Skin of body (tissue), 2 donors: ENCODE measurements around the gene PDE4D. TPM values are rescaled to one million over a fixed set of nuclear protein-coding genes. Genes with fewer than 3 reads are reported as not detected.

ENCODE experiments used
- DNase-seq: peaks from one replicate; lab custom pipeline; 2025; lab: John Stamatoyannopoulos, UW
- total RNA-seq: library from RNA; depleted of rRNA; stranded (reverse); fragments of >200 nt; gene quantifications from one replicate; pipeline ENCODE4 v1.2.3, GENCODE V29; 2014

The PDE4D gene
- total RNA-seq, 1 donor from 2014 or later: 39.7 TPM

DNA sequence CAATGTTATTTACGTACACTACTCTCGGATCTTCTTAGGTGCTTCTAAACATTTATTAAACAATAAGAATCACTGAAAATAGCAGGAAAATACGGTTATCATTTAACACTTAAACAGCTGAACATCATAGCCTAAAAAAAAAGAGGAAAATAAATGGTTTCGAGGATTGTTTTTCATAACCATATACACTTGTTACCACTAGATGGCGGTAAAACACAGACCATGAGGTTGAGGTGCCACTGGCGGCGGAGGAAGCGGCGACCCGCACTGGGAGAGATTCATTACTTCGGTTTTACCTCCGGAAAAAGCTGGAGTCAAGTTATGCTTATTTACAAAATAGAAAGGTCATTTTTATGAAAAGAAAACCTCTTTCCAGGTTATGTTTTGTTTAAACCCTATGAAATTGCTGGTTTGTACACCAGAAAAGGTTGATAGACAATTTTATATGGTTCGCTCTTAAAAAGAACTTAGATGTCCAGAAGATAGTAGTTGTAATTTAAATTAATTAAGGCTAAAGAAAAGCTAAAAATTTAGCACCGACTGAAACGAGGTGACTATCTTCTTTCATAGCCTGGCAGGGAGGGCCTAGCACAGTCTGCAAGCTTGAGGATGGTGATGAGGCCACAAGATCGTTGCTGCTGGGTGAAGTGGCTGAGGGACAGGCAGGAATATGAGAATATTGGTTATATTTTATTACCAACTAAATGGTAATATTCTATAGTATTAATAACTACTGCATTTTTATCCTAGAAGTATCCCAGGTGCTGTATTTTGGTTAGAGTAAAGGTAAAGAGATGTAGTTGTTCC, 704.9 kb downstream of the PDE4D start:
- DNase-seq: peak; percentile 54

DNA sequence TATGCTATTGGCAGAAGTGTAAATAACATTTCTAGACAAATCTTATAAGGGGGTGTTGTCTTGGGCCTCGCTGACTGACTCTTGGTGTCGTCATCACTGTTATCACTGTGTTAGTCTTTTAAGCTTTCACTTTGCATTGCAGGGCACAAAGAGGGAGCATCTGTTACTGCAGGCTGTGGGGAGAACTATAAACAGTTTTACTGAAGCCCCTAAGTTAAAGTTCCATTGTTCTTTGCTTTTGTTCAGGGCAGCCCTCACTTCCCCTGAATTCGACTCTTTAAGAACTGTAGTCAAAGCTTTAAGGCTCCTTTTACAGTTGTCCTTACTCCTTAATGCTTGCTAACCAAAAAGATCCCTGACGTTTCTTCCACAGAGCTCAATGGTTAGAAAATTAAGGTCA, 705.7 kb downstream of the PDE4D start:
- DNase-seq: no peak

DNA sequence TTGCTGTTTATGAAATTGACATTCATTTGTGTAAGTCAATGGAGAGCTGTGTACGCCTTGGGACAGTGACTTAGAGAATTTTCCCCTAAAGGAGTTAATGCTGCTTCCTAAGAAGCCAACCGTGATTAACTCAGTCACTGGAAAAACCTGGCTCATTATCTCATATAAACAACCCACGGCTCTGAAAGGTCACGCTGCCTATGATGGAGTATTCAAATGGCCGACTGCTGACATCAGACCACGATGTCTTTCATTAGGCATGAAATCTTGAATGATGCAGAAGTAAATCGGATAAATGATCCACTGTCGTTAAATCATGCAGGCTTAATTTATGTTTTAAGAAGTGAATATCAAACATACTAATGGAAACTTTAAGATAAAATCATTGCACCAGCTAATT, 706.9 kb downstream of the PDE4D start:
- DNase-seq: no peak

DNA sequence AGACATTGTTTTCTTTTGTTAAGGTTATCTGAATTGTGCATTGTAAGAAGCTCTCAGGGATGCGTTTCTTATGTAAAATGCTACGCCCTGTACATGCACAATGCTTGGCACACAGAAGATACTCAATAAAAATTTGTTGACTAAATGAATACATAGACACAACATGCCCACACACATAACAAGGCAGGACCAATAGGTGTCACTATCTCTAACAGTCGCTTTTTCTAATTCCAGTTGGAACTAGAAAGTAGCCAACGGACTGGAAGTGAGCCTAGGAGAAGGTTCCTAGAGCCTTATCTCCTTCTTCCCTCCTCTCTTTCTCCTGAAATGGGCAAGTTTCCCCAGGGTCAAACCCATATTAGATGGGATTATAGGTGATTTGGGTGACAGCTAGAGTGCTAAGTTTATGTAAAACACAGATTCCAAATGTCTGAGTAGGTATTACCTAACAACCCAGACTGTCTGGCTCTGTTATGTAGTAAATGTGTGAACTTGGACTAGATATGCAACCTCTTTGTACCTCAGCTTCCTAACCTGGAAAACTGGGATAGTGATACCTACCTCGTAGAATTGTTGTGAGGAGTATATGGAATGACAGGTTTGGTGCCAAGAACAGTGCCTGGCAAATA, 707.7 kb downstream of the PDE4D start:
- no peak for DNase-seq

DNA sequence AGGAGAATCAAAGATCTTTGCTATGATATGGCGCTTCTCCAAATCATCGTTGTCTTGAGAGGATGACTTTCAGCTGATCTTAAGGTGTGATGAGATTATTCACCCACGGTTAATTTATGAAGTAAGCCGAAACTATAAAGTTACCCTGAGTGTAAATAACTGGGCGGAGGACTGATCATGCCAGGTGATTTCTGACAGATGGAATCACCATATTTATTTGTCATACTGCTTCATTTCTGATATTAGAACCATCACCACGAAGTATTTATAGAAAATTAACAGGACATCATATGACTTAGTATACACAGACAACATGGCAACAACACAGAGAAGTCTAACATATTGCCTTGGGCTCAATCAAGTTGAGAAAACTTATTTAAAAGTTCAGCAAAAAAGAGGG, 708.8 kb downstream of the PDE4D start:
- no peak for DNase-seq

DNA sequence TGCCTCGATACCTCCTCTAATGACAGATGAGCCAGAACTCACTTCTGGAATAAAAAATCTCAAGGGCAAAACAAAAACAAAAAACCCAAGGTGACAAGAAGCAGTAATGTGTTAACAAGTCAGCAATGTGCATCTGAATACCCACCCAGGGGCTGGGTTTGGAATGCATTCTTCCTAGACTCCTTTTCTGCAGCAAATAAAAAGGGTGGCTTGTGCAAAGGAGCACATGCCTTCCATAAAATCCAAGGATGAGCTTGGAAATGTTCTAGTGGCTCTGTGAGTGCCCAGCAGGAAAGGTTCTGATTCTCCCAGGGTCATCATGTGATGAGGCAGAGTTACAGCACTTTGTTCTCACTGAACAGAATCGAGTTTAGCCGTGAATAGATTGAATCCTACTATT, 710.8 kb downstream of the PDE4D start:
- no peak for DNase-seq

DNA sequence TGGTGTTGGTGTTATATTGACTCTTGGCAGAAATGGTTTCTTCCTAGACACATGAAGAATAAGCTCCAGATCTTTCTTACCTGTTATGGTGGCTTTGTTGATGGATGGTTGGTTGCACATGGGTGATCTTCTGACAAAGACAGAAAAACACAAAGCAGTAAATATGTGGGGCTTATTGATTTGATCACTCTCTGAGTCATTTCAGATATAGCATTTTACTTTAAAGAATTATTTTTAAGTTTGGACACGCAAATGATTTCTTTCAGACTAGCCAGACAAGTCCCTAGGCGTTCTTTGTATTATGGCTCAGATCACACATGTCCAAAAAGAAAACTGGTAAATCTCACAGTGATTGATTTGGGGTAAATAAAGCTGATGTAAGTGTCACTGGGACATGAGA, 713.0 kb downstream of the PDE4D start:
- no peak for DNase-seq

DNA sequence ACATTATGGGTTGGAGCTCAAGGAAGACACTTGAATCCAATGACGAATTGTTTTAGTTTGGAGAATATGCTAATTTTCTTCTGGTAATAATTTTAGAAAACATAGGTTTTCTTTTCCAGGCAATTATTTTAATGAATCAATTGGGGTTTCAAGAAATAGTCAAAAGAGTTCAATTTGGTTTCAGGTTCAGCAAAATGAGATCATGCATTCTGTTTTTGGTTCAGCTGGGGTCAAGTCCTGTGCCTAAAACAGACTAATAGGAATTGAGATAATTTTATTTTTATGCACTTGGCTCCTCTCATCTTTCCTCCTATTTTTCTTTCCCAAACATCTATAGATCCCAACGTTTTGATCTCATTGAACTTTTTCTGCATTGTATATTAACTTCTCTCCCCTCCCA, 713.8 kb downstream of the PDE4D start:
- no peak for DNase-seq

DNA sequence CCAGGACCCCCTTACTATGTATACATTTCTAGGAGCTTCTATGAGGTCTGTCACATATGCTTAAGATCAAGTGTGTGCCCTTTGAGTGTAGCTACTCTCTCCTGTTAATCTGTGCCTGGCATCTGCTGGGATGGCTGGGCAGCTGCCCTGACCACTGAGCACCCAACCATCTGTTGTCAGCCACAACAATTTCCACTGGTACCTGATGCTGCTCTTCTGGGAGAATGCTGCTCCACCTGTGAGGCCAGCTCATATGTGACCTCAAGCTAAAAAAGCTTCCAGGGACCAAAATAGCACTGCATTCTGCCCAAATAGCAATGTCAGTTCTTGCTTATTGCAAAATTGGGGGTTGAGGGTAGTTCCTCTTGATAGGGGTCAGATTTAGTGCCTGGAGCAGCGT, 715.0 kb downstream of the PDE4D start:
- DNase-seq: no peak

DNA sequence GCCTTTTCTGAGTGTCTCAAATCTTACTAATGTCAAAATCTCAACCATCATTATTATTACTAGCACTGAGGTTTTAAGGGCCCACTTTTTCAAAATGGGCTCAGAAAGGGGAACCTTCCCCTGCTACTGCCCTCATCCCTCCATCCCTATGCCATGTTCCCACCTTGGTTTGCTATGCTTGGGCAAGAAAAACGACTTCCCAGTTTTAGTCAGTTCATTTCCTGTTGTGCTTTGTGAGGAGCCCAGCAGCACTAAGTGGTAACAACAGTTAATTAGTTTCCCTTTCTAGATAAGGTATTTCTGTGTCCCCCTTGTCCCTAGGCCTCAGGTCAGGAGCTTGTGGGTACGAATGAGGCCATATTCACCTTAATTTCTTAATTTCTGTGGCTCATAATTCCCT, 715.5 kb downstream of the PDE4D start:
- no peak for DNase-seq

DNA sequence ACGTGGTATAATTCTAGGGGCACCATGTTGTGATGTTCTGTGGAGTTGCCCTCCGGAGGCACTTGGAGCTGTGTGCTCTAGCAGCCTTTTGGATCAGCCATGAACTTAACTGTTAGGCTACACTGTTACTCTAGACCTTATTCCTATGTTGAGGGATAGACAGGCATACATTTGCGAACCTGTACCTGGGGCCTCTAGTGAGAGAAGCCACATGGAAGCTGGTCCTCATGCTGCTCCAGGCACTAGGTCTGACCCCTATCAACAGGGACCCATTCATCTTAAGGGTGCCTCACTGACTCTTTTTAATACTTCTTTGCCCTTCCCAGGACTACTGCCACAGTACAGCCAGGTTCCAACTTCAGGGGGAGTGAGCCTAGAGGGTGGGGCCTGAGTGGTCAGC, 715.9 kb downstream of the PDE4D start:
- no peak for DNase-seq

DNA sequence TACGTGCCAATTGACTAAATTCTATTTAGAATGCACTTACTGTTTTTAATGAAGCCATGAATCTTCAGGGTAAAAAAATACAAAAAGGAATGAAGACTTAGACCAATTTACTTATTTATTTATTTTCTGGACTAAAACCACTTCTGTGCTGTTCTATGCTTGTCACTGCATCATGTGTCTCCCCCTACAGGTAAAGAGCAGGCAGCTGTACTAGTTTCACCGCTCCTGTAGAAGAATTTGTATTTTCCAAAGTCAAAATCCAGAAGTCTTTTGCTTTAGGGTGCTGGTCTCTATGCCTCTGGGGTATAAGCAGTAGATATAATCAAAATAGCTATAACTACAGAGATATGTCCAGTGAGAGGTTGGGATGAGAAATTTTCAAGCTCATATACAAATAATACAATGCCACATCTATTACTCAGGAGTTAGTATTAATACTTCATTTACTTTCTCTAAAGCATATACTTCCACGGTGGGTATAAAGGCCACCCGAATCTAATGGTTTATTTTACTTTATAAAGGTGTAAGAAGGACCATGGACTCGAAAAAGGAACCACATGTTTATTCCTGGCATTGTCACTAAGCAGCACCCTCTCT, 719.2 kb downstream of the PDE4D start:
- peak; percentile 57 for DNase-seq

DNA sequence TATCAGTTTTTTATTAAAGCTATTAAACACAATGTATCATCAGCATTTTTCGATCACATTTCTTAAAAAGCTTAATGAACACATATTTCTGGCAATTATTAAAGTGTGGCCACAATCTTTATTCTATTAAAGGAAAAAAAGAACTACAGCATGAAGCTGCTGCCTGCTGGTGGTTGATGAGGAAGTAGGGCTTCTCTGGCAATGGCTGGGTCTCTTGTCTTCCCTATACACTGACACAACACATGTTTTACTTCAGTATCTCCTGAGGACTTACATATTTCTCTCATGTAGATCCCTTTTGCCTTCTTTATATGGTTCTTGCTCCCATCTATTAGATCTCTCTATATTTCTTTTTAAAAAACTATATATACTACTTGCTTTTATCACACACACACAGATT, 719.9 kb downstream of the PDE4D start:
- DNase-seq: peak; percentile 27

DNA sequence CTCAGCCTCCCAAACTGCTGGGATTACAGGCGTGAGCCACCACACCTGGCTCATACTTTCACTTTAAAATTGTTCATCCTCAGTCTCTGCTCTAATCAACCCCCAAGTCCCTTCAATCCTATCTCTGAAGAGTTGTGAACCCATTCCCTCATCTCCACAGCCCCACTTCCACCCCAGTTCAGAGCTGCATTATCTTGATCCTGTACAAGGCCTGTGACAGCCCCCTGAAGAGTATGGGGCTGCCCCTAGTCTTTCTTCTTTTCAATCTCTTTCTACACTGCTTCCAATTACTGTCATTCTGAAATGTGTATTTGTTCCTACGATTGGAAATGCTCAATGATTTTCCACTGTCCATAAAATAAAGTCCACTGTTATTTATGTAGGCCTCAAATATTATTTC, 722.4 kb downstream of the PDE4D start:
- no peak for DNase-seq

DNA sequence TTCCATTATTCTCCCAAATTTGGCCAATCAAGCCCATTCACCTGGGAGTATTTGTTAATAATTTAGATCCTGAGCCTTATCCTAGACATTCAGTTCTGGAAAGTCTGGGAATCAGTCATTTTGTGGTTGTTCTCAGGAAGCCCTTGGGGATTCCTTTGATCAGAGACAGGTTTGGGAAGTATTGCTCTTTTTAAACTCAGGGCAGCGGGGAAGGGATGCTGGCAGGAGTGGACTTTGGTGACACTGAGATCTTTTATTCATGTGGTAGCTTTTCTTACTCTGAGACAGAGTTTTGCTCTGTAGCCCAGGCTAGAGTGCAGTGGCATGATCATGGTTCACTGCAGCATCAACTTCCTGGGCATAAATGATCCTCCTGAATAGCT, 723.8 kb downstream of the PDE4D start:
- DNase-seq: no peak

DNA sequence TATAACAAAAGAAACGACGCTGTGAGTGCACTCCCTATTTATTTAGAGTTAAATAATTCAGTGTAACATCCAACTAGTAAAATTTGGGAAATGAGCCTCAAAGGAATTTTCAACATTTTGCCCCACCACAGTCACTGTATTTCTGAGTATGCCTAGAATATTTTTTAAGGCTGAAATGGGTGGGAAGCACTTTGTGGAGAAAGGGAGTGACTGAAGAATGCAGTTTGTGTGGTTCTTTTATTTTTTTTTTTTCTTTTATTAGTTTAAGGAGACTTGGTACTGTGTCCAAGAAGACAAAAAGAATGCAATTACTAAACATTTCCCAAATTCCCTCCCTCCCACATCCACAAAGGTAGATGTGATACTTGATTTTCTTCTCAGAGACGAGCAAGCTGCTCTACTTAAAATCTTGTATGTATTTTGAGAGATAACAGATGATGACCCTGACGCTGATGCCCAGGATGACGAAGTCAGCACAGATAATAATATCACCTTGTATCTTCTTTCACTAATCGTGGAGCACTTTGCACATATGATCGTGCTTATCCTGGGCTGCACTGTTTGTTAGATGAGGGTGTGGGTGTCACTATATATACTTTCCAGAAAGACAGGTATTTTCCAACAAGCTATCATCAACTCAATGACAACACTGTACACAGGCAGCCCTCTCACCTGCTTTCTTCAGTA, 724.3 kb downstream of the PDE4D start:
- no peak for DNase-seq

DNA sequence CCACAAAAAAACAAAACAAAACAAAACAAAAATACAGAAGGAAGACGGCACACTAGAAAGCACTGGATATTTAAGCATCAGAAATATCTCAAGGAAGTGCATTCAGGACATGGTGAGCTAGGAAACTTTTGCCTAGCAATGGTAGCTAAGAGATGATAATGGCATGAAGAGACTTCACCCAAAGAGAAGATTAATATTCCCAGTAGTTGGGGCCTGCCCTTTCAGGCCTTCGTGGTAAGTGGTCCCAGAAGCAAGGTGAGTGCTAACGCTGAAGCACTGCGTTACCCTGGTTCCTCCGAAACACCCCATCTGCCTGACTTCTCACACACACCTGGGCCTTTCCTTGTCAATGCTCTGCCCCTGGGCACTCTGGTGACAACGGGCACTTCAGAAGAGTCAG, 725.5 kb downstream of the PDE4D start:
- DNase-seq: no peak

DNA sequence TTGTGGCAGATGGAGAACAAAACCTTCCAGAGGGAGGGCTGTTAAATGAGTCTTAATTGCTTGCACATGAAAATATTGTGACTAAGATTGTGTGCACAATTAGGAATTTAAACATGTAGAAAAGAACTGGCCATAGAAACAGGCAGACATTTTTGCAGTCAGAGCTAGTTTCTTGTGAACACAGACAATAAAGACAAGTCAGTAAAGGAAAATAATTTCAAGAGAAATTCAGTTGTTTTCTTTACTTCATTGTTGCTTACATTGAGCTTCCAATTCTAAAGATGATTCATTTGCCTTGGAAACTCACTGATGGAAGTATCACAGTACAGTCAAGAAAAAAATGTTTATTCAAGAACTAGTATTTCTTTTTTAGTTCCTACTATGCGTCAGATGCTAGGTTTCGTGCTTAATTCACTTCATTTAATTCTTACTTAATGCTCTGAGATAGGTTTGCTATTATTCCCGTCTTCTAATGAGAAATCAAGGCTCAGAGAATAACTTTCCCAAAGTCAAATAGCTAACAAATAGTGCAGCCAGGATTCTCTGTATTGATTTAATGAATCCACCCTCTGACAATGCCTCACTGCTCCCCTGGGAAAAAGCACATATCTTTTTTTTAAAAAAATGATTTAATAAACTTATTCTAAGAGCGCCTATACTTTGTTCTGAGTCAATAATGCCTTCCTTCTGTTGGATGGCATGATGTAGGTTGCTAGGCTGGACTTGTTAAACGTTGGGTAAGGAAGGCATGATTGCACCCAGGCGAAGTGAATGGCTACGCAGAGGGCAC, 729.3 kb downstream of the PDE4D start:
- peak; percentile 48 for DNase-seq

DNA sequence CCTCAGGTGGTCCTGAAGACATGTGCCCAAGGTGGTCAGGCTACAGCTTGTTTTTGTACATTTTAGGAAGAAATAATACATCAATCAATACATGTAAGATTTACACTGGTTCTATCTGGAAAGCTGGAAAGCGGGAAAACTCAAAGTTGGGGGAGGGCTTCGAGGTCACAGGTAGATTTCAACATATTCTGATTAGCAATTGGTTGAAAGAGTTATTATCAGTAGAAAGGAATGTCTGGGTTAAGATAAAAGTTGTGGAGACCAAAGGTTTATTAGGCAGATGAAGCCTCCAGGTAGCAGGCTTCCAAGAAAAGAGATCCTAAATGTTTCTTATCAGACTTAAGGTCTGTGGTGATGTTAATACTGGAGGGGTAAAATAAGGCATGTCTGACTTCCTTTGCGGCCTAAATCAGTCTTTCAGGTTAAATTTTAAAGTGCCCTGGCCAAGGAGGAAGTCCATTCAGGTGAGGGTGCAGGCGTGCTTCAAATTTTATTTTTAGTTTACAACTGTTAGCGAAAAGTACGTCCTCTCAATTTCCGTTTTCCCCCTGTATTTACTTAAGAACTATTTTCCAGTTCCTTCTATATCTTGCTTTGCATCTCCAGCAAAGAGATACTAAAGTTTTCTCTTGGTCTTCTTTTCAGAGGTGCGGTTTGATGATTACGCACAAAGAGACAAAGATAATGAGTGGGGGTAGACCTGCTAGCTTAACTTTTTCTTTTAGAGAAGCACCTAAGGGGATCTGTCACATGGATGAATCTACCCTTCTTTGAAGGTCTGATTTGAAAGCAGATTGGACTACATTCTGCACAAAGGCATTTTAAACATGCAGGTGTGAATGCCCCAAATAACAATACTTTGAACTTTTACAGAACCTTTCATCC, 732.1 kb downstream of the PDE4D start:
- DNase-seq: no peak

DNA sequence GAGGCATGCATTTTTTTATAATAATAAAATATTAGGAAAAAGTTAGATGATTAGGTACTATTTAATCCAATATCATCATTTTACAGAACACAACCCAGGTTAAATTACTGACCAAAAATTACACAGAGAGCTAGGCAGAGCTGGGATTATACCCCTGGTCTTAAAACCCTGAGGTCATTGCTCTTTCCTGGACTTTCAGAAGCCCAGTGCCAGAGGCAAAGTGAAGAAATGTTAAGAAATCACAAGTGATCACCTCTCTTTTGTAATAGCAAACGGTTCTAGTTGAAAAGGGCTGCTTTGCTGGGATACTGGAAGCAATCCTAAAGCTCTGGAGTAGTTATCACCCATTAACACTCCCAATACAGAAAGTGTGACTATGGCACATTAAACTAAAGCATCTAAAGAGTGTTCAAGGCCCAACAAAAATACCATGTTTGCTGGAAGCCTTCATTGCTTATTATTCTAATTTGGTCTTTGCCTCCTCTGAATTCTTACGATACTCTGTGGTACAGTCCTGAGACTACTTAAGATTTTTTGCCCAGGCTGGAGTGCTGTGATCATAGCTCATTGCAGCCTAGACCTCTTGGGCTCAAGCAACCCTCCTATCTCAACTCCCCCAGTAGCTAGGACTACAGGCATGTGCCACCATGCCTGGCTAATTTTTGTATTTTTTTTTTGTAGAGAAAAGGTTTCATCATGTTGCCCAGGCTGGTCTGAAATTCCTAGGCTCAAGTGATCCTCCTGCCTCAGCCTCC, 734.7 kb downstream of the PDE4D start:
- no peak for DNase-seq
